GM11168 (cell line): Measurements from ENCODE around the gene CHRDL1.
"Not testable (repeated sequence)": the region's sequence is repeated elsewhere in the genome, so short reads cannot be mapped to it uniquely, and the experiment has no call there.

Source experiments
- in situ Hi-C: fragments of 300-500 bp; cut with MboI; formaldehyde crosslinking; loops from one replicate; pipeline ENCODE4 v1.12.0; 2022; ENCODE audit warnings: low sequenced_read_pairs; ENCODE audit not compliant: unreplicated experiment

CHRDL1 gene

DNA sequence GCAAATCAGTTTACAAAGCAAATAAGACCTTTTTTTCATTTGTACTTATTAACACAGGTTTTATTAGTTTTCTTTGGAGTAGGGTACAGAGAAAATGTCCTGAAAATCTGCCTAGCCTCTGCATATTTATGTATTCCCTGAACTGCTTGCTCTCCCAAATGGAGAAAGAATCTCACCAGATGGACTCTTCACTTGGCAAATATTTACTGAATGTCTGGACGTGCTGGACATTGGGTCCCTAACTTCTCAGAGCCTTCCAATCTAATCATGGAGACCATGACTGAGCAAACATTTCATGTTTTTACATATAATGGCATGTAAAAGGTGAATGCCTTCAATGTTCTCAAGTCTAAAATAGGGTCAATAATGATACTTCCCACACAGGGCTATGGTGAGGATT, 126.0 kb downstream of the CHRDL1 start:
- in situ Hi-C loops, result no loop called here

DNA sequence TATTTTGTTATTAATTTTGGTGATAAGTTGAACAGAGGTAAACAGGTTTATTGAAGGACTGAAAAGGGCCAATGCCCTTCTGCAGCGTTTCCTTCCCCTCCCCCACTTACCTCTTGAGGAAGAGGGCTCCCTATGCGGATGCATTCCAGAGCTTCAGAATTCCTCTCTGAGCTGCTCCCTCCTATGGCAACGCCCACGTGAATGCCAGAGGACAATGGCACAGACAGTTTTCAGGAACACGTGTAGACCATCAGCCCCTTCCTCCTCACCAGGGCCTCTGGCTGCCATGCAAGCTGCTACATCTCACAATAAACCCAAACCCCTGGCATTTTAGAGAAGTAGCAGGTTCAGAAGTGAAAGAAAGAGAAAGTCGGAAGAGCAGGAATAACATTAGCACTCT, 127.9 kb downstream of the CHRDL1 start:
- in situ Hi-C loops, result no loop called here

DNA sequence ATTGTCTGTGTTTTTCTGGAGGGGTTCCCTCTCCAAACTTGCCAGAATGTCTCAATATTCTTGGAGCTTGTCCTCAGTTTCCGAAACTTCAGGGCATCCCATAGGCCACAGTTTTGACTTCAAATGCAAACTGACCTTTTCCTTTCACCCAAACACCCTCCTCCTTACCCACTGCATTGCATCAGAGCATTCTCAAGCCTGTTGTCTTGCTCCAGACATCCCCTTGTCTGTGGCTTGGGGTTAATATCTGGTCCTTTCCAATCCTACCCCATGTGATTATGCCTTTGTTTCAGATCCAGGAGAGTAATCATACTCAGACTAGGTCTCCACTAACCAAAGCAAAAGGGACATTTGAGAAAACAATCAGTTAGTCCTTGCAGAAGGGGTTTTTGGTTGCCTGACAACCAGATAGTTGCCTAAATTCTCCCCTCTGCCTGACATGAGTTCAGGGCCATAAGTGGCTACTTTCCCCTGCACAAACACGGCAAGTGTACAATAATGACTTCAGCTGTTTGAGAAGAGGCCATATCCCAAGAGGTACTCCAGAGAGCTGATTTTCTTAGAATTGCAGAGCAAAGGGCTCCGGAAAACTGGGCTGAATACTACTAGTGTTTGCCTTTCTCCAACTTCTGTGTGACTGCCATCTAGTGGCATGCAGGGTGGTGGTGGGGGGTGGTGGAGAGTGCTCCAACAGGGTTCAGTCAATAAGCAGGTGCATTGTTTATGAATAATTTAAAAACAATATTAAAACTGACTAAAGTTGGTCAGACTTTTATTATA, 130.2 kb downstream of the CHRDL1 start:
- in situ Hi-C loops, result no loop called here

DNA sequence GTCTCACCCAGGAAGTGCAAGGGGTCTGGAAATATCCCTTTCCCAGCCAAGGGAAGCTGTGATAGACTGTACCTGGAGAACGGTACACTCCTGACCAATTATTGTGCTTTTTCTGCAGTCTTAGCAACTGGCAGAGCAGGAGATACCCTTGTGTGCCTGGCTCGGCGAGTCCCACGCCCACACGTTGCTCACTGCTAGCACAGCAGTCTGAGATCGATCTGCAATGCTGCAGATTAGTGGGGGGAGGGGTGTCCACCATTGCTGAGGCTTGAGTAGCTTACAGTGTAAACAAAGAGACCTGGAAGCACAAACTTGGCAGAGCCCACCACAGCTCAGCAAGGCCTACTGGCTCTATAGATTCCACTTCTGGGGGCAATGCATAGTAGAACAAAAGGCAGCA, 138.5 kb downstream of the CHRDL1 start:
- in situ Hi-C loops, result no loop called here

DNA sequence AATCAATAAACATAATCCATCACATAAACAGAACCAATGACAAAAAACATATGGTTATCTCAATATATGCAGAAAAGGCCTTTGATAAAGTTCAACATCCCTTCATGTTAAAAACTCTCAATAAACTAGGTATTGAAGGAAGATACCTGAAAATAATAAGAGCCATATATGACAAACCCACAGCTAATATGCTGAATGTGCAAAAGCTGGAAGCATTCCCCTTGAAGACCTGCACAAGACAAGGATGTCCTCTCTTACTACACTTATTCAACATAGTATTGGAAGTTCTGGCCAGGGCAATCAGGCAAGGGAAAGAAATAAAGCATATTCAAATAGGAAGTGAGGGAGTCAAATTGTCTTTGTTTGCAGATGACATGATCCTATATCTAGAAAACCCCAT, 141.3 kb downstream of the CHRDL1 start:
- in situ Hi-C loops, result not testable (repeated sequence)

DNA sequence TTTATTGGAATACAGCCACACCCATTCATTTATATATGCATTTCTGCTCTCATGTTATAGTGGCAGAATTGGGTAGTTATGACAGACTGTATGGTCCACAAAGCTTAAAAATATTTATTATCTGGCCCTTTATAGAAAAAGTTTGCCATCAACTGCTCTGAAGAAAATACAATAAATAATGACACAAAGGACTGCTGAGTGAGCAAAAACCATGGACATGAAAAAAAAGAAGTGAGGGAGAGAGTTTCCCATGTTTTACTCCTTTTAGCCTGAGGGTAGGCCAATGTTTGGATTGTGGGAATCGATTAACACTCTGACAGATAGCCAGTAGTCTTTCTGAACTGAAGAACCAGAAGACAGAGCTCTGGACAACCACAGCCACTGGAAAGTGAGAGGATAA, 149.2 kb downstream of the CHRDL1 start:
- in situ Hi-C loops, result no loop called here
